Stimulated activated CD8-positive, alpha-beta memory T cell treated with anti-CD3 and anti-CD28 coated beads, Interleukin-4, amount 100 ng/mL, for 4 hours (primary cell): ENCODE results near the gene FRY.
"Not testable (repeated sequence)": the region's sequence is repeated elsewhere in the genome, so short reads cannot be mapped to it uniquely, and the experiment has no call there.

ENCODE experiments used
- DNase-seq, 2 donors: peaks; one replicate each; pipeline ENCODE4 v3.0.0-alpha.2; 2020; ENCODE audit warnings: low read depth in 2 of 2, low spot score in 1 of 2

FRY gene

GRCh38 chr13:32040052-32040642 lies 8.6 kb downstream of the FRY start:
- DNase-seq: no peak

DNA sequence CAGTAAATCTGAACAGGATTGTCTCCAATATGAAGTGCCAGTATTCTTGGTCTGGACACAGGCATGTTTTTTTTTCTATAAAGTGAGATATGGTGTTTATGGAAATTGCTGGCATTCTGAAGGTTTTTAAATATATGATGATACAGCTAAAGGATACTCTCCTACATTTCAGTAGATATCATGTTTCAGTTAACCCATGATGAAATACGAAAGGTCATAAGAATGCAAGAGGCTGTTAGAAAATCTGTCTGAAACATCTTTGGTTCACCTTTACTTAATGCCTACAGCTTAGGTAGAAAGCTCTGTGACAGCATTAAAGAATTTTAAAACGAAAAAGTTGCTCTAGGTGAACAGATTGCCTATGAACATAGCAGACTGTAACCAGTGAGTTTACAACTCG lies 9.1 kb downstream of the FRY start:
- no peak for DNase-seq

GRCh38 chr13:32041429-32041828 lies 9.9 kb downstream of the FRY start:
- DNase-seq: no peak

GRCh38 chr13:32042551-32042950 lies 11.0 kb downstream of the FRY start:
- DNase-seq: no peak

GRCh38 chr13:32044446-32044845 lies 12.9 kb downstream of the FRY start:
- no peak for DNase-seq

DNA sequence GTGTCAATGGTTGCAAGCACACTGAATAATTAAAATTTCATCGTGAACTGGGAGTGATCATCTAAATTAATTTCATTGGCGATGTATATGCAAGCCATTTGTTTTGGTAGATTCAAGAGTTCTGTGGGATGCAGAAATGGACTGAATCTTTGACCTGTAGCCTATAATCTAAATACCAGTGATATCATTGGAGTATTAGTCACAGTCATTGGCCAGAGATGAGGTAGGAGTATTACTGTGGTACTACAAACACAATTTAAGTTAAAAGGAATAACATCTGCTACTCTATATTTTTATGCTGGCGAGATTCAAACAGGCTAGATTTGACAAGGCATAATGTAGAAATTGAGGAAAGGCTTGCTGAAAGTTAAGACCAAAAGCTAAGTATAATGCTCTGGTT lies 14.0 kb downstream of the FRY start:
- no peak for DNase-seq

DNA sequence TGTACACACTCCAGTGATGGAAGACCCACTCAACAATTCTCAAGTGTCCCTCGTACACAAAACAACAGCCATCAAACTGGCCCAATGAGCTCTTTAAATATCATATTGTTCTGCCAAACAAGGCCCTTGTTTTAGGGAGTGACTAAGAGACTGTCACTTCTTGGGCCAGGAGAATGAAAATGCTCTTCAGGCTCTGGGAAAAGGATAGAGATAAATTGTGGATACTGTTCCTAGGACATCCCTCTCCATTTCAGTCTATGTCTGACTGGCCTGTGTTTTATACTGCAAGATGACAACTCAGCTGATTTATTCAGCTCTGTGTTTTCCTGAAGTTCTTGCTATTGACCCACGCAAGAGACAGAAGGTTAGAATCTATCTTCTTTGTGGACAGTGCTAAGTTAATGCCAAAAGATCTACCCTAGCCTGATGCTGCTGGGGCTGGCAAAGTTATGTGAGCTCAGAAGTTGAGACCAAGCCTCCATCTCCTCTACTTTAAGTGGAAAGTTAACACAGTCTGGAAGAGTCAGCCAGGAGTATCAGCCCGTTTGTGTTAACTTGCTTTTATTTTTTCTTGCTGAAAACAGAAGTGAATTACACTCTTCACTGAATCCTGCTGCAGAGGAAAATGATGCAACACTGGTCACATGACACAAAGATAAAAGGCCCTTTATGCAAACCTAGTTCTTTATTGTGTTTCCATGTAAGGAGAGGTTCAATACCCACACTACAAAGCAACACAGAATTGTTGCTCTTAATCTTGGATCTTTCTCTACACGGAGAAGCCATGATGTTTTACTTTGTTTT lies 14.6 kb downstream of the FRY start:
- no peak for DNase-seq

DNA sequence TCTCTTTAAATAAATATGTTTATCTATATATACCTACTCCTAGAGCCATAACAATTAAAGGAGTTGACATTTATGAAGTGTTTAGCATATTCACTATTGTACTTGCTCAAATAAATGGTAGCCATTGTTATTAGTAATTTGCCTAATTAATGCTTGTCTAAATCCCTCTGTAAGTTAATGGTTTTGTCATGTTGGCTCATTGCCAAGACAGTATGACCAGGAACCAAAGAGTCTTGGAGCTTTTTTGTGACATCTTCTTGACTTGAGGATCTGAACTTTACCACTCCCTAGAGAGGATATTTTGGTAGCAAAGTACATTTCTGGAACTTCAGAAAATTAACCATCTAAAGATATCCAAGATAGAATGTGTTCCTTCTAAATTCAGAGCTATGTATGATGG lies 15.5 kb downstream of the FRY start:
- no peak for DNase-seq

DNA sequence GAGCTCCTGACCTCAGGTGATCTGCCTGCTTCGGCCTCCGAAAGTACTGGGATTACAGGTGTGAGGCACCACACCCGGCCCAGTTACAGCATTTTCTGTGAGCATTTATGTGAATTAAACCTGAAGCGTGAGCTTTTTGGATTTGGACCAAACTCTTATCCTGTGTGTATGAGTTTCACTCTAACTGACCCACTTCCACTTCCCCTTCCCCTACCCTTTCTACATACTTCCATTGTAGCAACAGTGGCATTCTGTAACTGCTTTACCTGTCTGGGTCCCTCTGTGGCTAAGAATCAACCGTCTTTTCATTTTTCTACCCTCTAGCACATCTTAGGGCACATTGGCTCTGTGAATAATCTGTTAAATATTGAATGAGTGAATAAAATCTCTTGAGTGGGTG lies 16.2 kb downstream of the FRY start:
- DNase-seq: no peak

DNA sequence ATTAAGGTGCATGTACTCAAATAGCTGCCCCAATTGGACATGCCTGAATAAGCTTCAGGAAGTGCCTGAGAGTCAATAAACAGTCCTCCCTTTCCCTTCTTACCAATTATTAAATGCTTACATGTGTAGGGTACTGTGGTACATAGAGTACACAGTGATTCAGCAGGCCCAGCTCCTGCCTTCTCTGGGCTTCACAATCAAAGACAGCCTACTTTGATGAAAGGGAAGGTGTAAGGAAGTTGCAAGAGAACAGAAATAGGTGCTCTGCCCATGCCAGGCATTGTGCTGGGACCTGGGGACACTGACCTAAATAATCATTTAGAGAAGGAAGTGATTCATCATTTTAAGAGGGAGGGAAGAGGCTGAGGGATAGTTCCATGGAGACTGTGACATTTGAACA lies 17.2 kb downstream of the FRY start:
- DNase-seq: no peak

- DNase-seq: no peak
Measured at GRCh38 chr13:32051156-32051555, 19.6 kb downstream of the FRY start.

- DNase-seq: no peak
Measured at GRCh38 chr13:32056316-32056715, 24.7 kb downstream of the FRY start.

GRCh38 chr13:32057325-32057724 lies 25.8 kb downstream of the FRY start:
- not testable (repeated sequence) for DNase-seq

DNA sequence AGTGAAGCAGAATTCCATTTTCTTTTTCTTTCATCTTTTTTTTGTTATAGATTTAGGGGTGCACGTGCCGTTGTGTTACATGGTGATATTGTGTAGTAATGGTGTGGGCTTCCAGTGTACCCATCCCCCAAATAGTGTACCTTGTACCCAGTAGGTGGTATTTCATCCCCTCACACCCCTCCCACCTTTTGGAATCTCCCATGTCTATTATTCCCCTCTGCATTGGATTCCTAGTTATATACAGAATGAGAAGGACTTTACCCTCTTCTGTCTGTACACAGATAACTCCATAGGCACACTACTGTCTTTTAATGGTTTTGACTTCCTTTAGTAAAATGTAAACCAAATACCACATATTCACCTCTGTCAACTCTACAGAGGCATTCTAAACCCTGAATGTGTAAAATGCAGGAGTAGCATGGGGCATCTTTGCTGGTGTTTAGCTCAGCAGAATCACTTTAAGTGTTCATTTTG lies 28.0 kb downstream of the FRY start:
- DNase-seq: no peak

GRCh38 chr13:32060401-32060878 lies 28.9 kb downstream of the FRY start:
- no peak for DNase-seq

DNA sequence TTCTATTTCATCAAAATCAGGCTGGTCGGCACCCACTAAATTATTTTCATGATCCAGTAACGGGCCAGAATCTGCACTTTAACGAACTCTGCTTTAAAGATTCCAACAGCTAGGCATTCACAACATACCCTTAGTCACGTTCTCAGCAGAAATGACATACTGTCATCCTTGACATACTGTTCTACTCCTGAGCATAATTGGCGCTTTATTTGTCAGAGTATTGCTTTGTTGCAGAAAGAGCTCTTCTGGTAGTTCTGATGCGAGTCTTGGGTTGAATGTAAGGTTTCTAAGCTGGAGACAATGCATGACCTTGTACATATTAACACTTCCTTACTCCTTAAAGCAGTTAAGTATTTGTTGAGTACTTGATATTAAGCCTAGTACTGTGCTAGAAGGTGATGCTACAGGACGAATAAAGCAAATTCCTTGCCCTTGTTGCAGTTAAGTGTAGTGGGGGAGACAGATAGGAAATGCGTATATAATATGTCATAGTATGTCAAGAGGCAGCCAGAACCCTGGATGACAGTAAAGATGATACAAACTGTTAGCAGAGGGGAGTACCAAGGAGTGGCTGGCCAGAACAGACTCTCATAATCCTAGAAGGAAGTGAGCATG lies 32.2 kb downstream of the FRY start:
- no peak for DNase-seq

- no peak for DNase-seq
Measured at GRCh38 chr13:32067149-32067961, 35.8 kb downstream of the FRY start.

- DNase-seq: no peak
Measured at GRCh38 chr13:32068255-32068654, 36.7 kb downstream of the FRY start.

GRCh38 chr13:32073180-32073864 lies 41.7 kb downstream of the FRY start:
- DNase-seq: no peak

DNA sequence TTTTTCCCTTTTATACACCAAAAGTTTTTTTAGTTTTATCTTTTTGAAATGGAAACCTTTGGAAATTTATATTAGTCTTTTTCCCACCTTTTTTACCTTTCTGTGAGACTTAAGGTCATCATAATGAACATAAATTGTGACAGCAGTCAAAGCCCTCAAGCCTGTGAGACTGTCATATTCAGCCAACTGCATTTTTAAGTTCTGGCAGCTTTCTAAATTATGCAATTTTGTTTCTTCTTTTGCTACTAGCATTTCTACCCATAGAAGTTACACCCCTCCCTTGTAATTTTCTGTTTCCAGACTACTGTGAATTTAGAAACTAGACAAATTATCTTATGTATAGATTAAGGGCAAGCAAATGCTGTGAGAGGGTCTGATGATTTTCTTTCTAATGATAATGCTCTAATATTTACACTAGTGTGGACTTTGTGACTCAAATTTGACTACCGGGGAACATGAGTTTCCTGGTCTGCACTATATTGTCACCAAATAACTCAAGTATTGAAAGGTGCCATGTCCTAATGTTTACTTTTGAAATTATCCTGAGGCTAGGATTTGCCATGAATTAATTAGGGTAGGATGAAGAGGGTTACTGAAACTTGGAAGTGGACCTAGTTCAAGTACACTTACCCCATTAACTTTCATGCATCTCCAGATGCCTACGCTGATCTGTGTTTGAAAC lies 43.7 kb downstream of the FRY start:
- DNase-seq: no peak
